Measurements from ENCODE around the gene TNFSF4. TPM values are rescaled to one million over a fixed set of nuclear protein-coding genes. Genes with fewer than 3 reads are reported as not detected.

Gene TNFSF4
- total RNA-seq, 1 donor from 2014 or later, result 1.5 TPM

DNA sequence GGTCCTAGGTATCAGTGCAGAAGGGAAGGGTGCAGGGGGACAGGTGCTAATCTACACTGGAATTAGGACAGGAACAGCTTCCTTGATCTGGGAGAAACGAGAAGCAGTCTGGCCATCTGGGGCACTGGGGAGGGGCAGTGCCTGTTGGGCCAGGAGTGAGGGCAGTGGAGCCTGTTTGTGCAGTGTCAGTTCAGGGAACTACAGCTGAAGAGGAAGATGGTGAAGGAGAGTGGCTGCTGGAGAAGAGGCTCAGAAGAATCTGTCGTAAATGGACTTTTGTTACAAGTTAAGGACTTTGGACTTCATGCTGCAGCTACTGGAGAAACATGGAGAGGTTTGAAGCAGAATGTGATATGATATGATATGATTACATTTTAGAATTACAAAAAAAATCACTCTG lies 3.2 kb upstream of the TNFSF4 start:
- no peak for ATAC-seq
- H3K9me3 ChIP-seq, result no peaks in the 10 kb centered on the region
- no peak overlapping the region for H3K27ac ChIP-seq
- no peak for DNase-seq
- intact Hi-C loops (cut with DNase I), result no loop called here
- no peaks in the 10 kb centered on the region for H3K36me3 ChIP-seq
- TF ChIP-seq, protein P1, sequence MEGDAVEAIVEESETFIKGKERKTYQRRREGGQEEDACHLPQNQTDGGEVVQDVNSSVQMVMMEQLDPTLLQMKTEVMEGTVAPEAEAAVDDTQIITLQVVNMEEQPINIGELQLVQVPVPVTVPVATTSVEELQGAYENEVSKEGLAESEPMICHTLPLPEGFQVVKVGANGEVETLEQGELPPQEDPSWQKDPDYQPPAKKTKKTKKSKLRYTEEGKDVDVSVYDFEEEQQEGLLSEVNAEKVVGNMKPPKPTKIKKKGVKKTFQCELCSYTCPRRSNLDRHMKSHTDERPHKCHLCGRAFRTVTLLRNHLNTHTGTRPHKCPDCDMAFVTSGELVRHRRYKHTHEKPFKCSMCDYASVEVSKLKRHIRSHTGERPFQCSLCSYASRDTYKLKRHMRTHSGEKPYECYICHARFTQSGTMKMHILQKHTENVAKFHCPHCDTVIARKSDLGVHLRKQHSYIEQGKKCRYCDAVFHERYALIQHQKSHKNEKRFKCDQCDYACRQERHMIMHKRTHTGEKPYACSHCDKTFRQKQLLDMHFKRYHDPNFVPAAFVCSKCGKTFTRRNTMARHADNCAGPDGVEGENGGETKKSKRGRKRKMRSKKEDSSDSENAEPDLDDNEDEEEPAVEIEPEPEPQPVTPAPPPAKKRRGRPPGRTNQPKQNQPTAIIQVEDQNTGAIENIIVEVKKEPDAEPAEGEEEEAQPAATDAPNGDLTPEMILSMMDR (IDR thresholded peaks at IDR 0.05), result no peak
- H3K4me1 ChIP-seq, result peaks cover 16% of the 10 kb centered on the region
- no peak overlapping the region for H3K4me3 ChIP-seq
- H3K27me3 ChIP-seq (ENCODE audit: low read depth), result no peaks in the 10 kb centered on the region

DNA sequence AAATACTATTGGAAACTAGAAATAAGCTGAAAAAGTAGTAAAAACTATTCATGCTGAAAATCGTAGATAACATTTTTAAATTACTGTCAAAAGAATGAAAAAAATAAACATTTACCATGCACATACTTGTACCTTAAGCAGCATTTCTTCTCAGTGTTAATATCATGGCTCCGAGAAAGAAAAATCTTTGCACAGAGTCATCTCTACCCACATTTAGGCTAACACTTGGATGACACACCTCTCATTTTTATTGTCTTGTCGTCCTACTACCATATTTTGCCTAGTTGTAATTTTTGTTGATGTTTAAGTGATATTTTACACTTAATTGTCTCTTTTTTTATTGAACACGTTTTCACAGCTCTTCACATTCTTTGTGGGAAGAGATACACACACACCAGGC lies 1.7 kb upstream of the TNFSF4 start:
- H3K27me3 ChIP-seq (ENCODE audit: low read depth), result no peaks in the 10 kb centered on the region
- H3K4me1 ChIP-seq, result peaks cover 21% of the 10 kb centered on the region
- H3K9me3 ChIP-seq, result no peaks in the 10 kb centered on the region
- H3K36me3 ChIP-seq, result no peaks in the 10 kb centered on the region
- DNase-seq (no peak), ATAC-seq (no peak)
- no peak overlapping the region for H3K4me3 ChIP-seq
- no peak overlapping the region for H3K27ac ChIP-seq
- TF ChIP-seq, protein P1 (IDR thresholded peaks at IDR 0.05), result no peak
- intact Hi-C loops (cut with DNase I), result loop anchor here (5.0 kb wide), 1 partner anchor 467 kb away; no protein-coding TSS in a partner anchor

DNA sequence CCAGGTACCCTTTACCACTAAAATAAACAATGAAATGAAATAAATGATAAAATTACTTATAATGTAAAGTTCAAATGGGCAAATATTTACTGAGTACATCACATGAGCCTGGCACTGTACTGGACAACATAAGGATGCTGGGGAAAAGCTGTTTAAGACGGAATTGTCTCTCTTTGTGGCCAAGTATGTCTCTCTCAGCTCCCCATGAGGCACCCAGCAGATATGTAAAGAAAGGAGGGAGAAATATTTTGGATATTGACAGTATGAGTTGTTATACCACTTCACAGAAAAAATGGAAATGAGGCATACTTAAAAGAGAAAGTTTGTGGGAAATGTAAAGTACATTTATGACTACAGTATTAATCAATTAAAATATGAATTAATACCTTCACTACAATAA lies 1.0 kb upstream of the TNFSF4 start:
- Histone ChIP-seq H3K27me3 (ENCODE audit: low read depth) (no peaks in the 10 kb centered on the region), H3K4me3 (no peak overlapping the region), H3K9me3 (no peaks in the 10 kb centered on the region), H3K27ac (no peak overlapping the region), H3K36me3 (no peaks in the 10 kb centered on the region), H3K4me1 (peaks cover 21% of the 10 kb centered on the region)
- ATAC-seq, result no peak
- no peak for DNase-seq
- intact Hi-C loops (cut with DNase I), result loop anchor here (5.0 kb wide), 1 partner anchor 466 kb away; no protein-coding TSS in a partner anchor
- TF ChIP-seq, protein P1 (IDR thresholded peaks at IDR 0.05), result no peak

DNA sequence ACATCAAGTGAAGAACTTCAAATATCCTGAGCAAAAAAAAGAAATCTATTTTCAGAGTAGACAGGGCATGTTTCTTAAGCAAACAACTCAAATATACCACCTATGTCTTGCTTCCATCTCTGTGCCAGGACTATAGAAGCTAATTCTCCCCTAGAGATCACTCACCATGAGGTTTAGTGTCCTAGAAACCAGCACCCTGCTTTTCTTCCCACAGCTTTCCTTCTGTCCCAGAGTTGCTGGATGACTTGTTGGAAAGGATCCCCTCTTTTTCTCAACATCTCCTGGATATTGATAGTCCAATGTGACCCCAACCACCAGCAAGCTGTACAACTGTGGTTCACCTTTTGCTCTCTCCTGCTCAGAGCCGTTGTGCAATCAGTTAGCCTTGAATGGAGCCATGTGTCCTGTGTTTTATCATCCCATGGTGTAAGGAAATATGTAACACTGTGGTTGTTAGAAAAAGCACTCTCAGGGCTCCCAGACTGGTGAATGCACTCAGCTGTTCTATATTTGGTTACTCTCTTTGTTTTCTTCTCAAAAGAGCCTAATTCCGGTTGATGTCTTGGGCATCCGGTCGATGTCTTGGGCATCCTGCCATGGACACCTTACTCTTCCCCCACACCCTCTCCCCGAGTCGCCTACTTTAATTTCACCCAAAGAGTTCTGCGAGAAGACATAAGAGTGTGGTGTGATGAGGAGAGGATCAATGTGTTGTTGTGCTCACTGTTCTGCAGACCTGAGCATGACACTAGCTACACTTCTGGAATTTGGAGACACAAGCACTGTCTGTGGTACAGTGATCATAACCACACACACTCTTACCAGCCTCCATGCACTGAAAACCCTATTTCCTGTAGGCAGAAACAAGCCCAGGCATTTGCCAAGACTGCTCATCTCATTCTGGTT lies 1.7 kb downstream of the TNFSF4 start:
- no peaks in the 10 kb centered on the region for H3K36me3 ChIP-seq
- ATAC-seq (peak; percentile 38 to 61), DNase-seq (no peak)
- no peak overlapping the region for H3K4me3 ChIP-seq
- H3K27ac ChIP-seq, result no peak overlapping the region
- H3K9me3 ChIP-seq, result no peaks in the 10 kb centered on the region
- TF ChIP-seq, protein P1 (IDR thresholded peaks at IDR 0.05), result no peak
- H3K27me3 ChIP-seq (ENCODE audit: low read depth), result no peaks in the 10 kb centered on the region
- intact Hi-C loops (cut with DNase I), result loop anchor here (5.0 kb wide), 1 partner anchor 463 kb away; no protein-coding TSS in a partner anchor
- peaks cover 28% of the 10 kb centered on the region for H3K4me1 ChIP-seq

DNA sequence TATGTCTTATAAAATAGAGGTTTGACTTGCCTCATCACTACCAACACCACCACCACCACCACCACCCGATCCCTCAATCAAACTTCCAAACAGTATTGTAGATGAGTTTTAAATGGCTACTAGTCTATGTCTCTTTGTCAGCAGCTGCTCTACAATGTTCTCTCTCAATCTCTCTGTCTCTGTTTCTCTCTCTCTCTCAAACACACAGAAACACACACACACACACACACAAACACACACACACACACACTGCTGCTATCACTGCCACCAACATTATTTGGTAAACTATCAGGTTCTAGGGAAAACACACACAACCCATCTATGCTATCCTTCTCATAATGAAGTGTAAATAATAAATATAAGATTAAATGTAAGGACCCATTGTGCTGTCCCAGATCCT lies 2.4 kb downstream of the TNFSF4 start:
- intact Hi-C loops (cut with DNase I), result loop anchor here (5.0 kb wide), 1 partner anchor 462 kb away; no protein-coding TSS in a partner anchor
- DNase-seq, result no peak
- peaks cover 28% of the 10 kb centered on the region for H3K4me1 ChIP-seq
- H3K9me3 ChIP-seq, result no peaks in the 10 kb centered on the region
- ATAC-seq, result no peak
- no peaks in the 10 kb centered on the region for H3K36me3 ChIP-seq
- H3K4me3 ChIP-seq, result no peak overlapping the region
- no peaks in the 10 kb centered on the region for H3K27me3 ChIP-seq (ENCODE audit: low read depth)
- TF ChIP-seq, protein P1 (IDR thresholded peaks at IDR 0.05), result no peak
- no peak overlapping the region for H3K27ac ChIP-seq
